GM12878 (cell line): ENCODE measurements around the gene GNAL. TPM values are rescaled to one million over a fixed set of nuclear protein-coding genes. Genes with fewer than 3 reads are reported as not detected.
A peak's percentile ranks its signal among the peaks of the same experiment; 100 is the strongest.

Source experiments
- ATAC-seq: fragments of 200-7000 bp; cut with Tn5 transposase; 3 replicates; pipeline ENCODE4 v1.9.1; 2020; ENCODE audit warnings: mild to moderate bottlenecking, moderate library complexity
- BruUV-seq: library from RNA; stranded (reverse); fragments of 400-500 nt; replicated peaks from 2 replicates; lab custom pipeline; 2021; lab: Mats Ljungman, UMichigan
- CTCF ChIA-PET: fragments of 300-600 bp; sonication (Branson Sonifier 250); formaldehyde crosslinking; extraction: SDS; loops from one replicate; lab custom pipeline; 2021; ENCODE audit warnings: inconsistent platforms; lab: Yijun Ruan, JAX
- POLR2A ChIA-PET: fragments of 350-600 bp; formaldehyde crosslinking; extraction: SDS; loops from one replicate; lab custom pipeline; 2021; ENCODE audit warnings: inconsistent platforms; lab: Charles Lee
- RAD21 ChIA-PET: fragments of 300-600 bp; sonication (Branson Sonifier 250); formaldehyde crosslinking; loops from one replicate; lab custom pipeline; 2023; ENCODE audit warnings: antibody characterized with exemption; ENCODE audit not compliant: unreplicated experiment; lab: Charles Lee
- SMC1A ChIA-PET: fragments of 300-600 bp; sonication (Branson Sonifier 250); formaldehyde crosslinking; loops from one replicate; lab custom pipeline; 2023; ENCODE audit not compliant: unreplicated experiment, uncharacterized antibody; lab: Charles Lee
- DNase-seq: peaks from one replicate; pipeline ENCODE4 v3.0.0-alpha.2; 2011; ENCODE audit warnings: low read depth, low spot score
- FAIRE-seq: peaks from 3 replicates; lab custom pipeline; 2011; peaks lifted over from hg19 to GRCh38; lab: Jason Lieb, UNC
- H2AFZ ChIP-seq: 2 replicates; pipeline ENCODE4 v1.6.0; 2011; ENCODE audit warnings: low read depth, low read length, control low read depth; ENCODE audit not compliant: control insufficient read depth
- H3K27ac ChIP-seq: 2 replicates; pipeline ENCODE4 v1.5.1; 2011; ENCODE audit warnings: control low read depth; ENCODE audit not compliant: control insufficient read depth, insufficient read depth
- H3K27me3 ChIP-seq, 2 experiments: replicated peaks in 1 of 2; 2 replicates each; pipeline versions ENCODE4 v1.6.0 to v1.6.1; 2011; ENCODE audit warnings: low read length in 1 of 2; ENCODE audit not compliant: control insufficient read depth in 2 of 2, insufficient read depth in 2 of 2
- H3K36me3 ChIP-seq, 2 experiments: 2 replicates each; pipeline ENCODE4 v1.5.1; 2011; ENCODE audit warnings: low read length in 1 of 2; ENCODE audit not compliant: control insufficient read depth in 2 of 2, insufficient read depth in 2 of 2
- H3K4me1 ChIP-seq: 2 replicates; pipeline ENCODE4 v1.6.1; 2011; ENCODE audit warnings: mild to moderate bottlenecking, low read length, moderate library complexity, mixed read lengths; ENCODE audit not compliant: control insufficient read depth, insufficient read depth
- H3K4me2 ChIP-seq: 2 replicates; pipeline ENCODE4 v1.6.0; 2011; ENCODE audit warnings: control low read depth; ENCODE audit not compliant: control insufficient read depth, insufficient read depth
- H3K4me3 ChIP-seq: fragments of 200-600 bp; sonication (generic); 2 replicates; pipeline ENCODE4 v1.5.1; 2016
- H3K79me2 ChIP-seq: 2 replicates; pipeline ENCODE4 v1.6.0; 2011; ENCODE audit warnings: low read length; ENCODE audit not compliant: control insufficient read depth, insufficient read depth
- H3K9ac ChIP-seq: 2 replicates; pipeline ENCODE4 v1.8.0; 2011; ENCODE audit warnings: low read length, control low read depth, mixed read lengths; ENCODE audit not compliant: control insufficient read depth, insufficient read depth
- H3K9me3 ChIP-seq: replicated peaks from 3 replicates; pipeline ENCODE4 v1.5.1; 2011; ENCODE audit warnings: mild to moderate bottlenecking, low read length; ENCODE audit not compliant: control insufficient read depth, insufficient read depth
- H4K20me1 ChIP-seq: 2 replicates; pipeline ENCODE4 v1.6.0; 2011; ENCODE audit not compliant: control insufficient read depth, insufficient read depth
- ASH2L ChIP-seq: fragments of 300-600, 200-600 bp; sonication (generic); IDR thresholded peaks from 2 replicates; pipeline ENCODE4 v1.6.1; 2017; ENCODE audit warnings: low read depth, mild to moderate bottlenecking, borderline replicate concordance
- CTCF ChIP-seq, 3 experiments: IDR thresholded peaks in 2 of 3; conservative IDR thresholded peaks in 1 of 3; 2 replicates each; pipeline ENCODE4 v1.5.1; 2011; ENCODE audit warnings: low read depth in 3 of 3, low read length in 3 of 3, mild to moderate bottlenecking in 3 of 3, control low read depth in 2 of 3, moderate library complexity in 2 of 3, inconsistent platforms in 1 of 3, mixed read lengths in 1 of 3; ENCODE audit not compliant: control insufficient read depth in 2 of 3, insufficient read depth in 1 of 3; ENCODE audit errors: extremely low read depth in 1 of 3
- RAD21 ChIP-seq: IDR thresholded peaks from 2 replicates; pipeline ENCODE4 v1.6.1; 2011; ENCODE audit warnings: mild to moderate bottlenecking, low read depth, low read length, moderate library complexity; ENCODE audit not compliant: insufficient read depth
- SMC3 ChIP-seq: IDR thresholded peaks from 2 replicates; pipeline ENCODE4 v1.6.1; 2011; ENCODE audit warnings: low read length, improper control_type of control experiment, borderline replicate concordance
- SREBF2 ChIP-seq: IDR thresholded peaks from 2 replicates; pipeline ENCODE4 v1.6.1; 2012; ENCODE audit warnings: mild to moderate bottlenecking, low read length
- ZNF622 ChIP-seq: fragments of 450-650 bp; IDR thresholded peaks from 2 replicates; pipeline ENCODE4 v1.6.1; 2017; ENCODE audit warnings: mild to moderate bottlenecking, inconsistent platforms
- WGBS: methylation state at CpG from one replicate; pipeline ENCODE4 v1.1.6; 2016; ENCODE audit warnings: low lambda C conversion rate; ENCODE audit not compliant: insufficient replicate concordance, insufficient coverage; ENCODE audit errors: missing lambda C conversion rate; 5-methylcytosine and 5-hydroxymethylcytosine counted together
- in situ Hi-C: fragments of 300-500 bp; cut with MboI; formaldehyde crosslinking; loops from 9 replicates; pipeline ENCODE4 v1.14.3; 2018; ENCODE audit warnings: mixed read lengths
- intact Hi-C: fragments of 100-400 bp; cut with micrococcal nuclease; formaldehyde crosslinking; loops from one replicate; pipeline ENCODE4 v1.14.2; 2022; ENCODE audit not compliant: unreplicated experiment
- polyA plus RNA-seq, 11 experiments: library from polyadenylated mRNA; depleted of rRNA in 4 of 11; unstranded in 6 of 11; stranded (reverse) in 5 of 11; fragments of >200 nt; fragmentation: Nextera tagmentation in 4 of 11; fragmentation: Illumina TruSeq in 1 of 11; extraction: Ambion mirVana in 4 of 11; extraction: Trizol in 1 of 11; gene quantifications; 1 replicate in 1 of 11; 2 replicates in 10 of 11; pipeline versions ENCODE4 v1.2.1 to v1.2.3, GENCODE V29; 2011 to 2016; ENCODE audit warnings: inconsistent platforms in 2 of 11, missing spikeins in 2 of 11, low read depth in 1 of 11
- total RNA-seq, 4 experiments: library from RNA; depleted of rRNA in 3 of 4; stranded (reverse); fragments of >200 nt in 3 of 4; fragmentation: Illumina TruSeq in 1 of 4; extraction: Trizol in 1 of 4; gene quantifications; 2 replicates each; pipeline versions ENCODE4 v1.2.1 to v1.2.3, GENCODE V29; 2013 to 2021

GNAL gene
- total and polyA plus RNA-seq, 10 of the 15 experiments (the other 5 are each of a cell fraction or from before 2014, with no cell fraction given), result 0.02 to 0.39 (median 0.05) TPM; not detected in 5

GRCh38 chr18:11728249-11728648 is 39.2 kb downstream of the GNAL start:
- no TSS peak for BruUV-seq
- POLR2A ChIA-PET, result interaction anchor here (0.6 kb wide), 2 partner anchors 16 to 371 kb away, joined by 3 to 5 read pairs; no protein-coding TSS in a partner anchor
- Histone ChIP-seq H3K4me3 (no peak overlapping the region), H3K4me2 (no peak overlapping the region), H3K9ac (no peak overlapping the region), H3K27me3 (peaks cover 0 to 2% of the 10 kb centered on the region in 2 experiments; a peak in 1 of 4 replicates), H3K36me3 (no peaks in the 10 kb centered on the region), H3K79me2 (no peaks in the 10 kb centered on the region), H4K20me1 (no peaks in the 10 kb centered on the region), H2AFZ (no peak overlapping the region), H3K27ac (no peak overlapping the region), H3K4me1 (no peaks in the 10 kb centered on the region), H3K9me3 (no peaks in the 10 kb centered on the region)
- RAD21 ChIA-PET, result no interaction called here
- FAIRE-seq, result no peak
- DNase-seq, result no peak
- CTCF ChIA-PET, result interaction anchor here (1.1 to 2.6 kb wide), 4 partner anchors 12 to 210 kb away, joined by 3 to 15 read pairs (median 4); no protein-coding TSS in a partner anchor
- in situ Hi-C loops, result no loop called here
- no peak for ATAC-seq
- intact Hi-C loops, result loop anchor here (5.0 kb wide), 1 partner anchor 71 kb away; no protein-coding TSS in a partner anchor
- SMC1A ChIA-PET, result interaction anchor here (0.9 to 1.1 kb wide), 2 partner anchors 73 to 267 kb away, joined by 3 to 4 read pairs; no protein-coding TSS in a partner anchor
- WGBS, result 5% methylated on average over 1 of the region's 1 CpG
- TF ChIP-seq CTCF (IDR thresholded peaks at IDR 0.05 in 2 of 3, conservative IDR thresholded peaks at IDR 0.05 in 1 of 3; ENCODE audit: control insufficient read depth in 2 of 3, extremely low read depth in 1 of 3, insufficient read depth in 1 of 3, low read depth in 3 of 3, low read length in 3 of 3) (peak in 2 of 3 experiments; percentile 11 to 25; a peak in 2 of 6 replicates), RAD21 (peak; percentile 38), SREBF2 (no peak), SMC3 (0 out of 2 replicates have a peak, but pooled peaks have one; percentile 26), ASH2L (no peak), ZNF622 (no peak)
